Psoas muscle (tissue), 8 donors: ENCODE data around the gene CASZ1. TPM values are rescaled to one million over a fixed set of nuclear protein-coding genes. Genes with fewer than 3 reads are reported as not detected.
A peak's percentile ranks its signal among the peaks of the same experiment; 100 is the strongest.

Source experiments
- ATAC-seq, 4 donors: fragments of 200-7000 bp; cut with Tn5 transposase; one replicate each; pipeline ENCODE4 v1.9.1; 2020; ENCODE audit warnings: moderate library complexity in 3 of 4, mild to moderate bottlenecking in 2 of 4
- DNase-seq, 2 donors: peaks; one replicate each; pipeline ENCODE4 v3.0.0-alpha.2; 2020
- H3K27ac ChIP-seq: fragments of 200-600 bp; one replicate; pipeline ENCODE4 v1.8.0; 2022
- H3K27me3 ChIP-seq, 3 donors: fragments of 200-600 bp in 1 of 3; one replicate each; pipeline versions ENCODE4 v1.6.1 to v1.8.0; 2013 to 2022; ENCODE audit warnings: low read length in 2 of 3, mild to moderate bottlenecking in 2 of 3, moderate library complexity in 1 of 3; ENCODE audit not compliant: insufficient read depth in 3 of 3
- H3K36me3 ChIP-seq, 2 donors: fragments of 200-600 bp in 1 of 2; one replicate each; pipeline versions ENCODE4 v1.6.1 to v1.8.0; 2013 to 2022; ENCODE audit warnings: low read depth in 1 of 2, mild to moderate bottlenecking in 1 of 2, moderate library complexity in 1 of 2; ENCODE audit not compliant: insufficient read depth in 1 of 2
- H3K4me1 ChIP-seq: fragments of 200-600 bp; one replicate; pipeline ENCODE4 v1.8.0; 2022
- H3K4me3 ChIP-seq: fragments of 200-600 bp; one replicate; pipeline ENCODE4 v1.8.0; 2022; ENCODE audit warnings: mild to moderate bottlenecking
- H3K9me3 ChIP-seq: fragments of 200-600 bp; one replicate; pipeline ENCODE4 v1.8.0; 2022
- CTCF ChIP-seq: fragments of 200-600 bp; IDR thresholded peaks from one replicate; pipeline ENCODE4 v1.8.0; 2022; ENCODE audit warnings: antibody characterized with exemption
- WGBS, 3 donors: extraction: QIAGEN DNeasy Blood & Tissue Kit; methylation state at CpG; one replicate each; pipeline versions ENCODE4 v1.1.6 to v1.1.7; 2013; 5-methylcytosine and 5-hydroxymethylcytosine counted together
- intact Hi-C, 2 donors: fragments of 100-400 bp; cut with DNase I; formaldehyde crosslinking; loops; one replicate each; pipeline versions ENCODE4 v1.11.0 to v1.14.2; 2022
- polyA plus RNA-seq, 3 donors: library from polyadenylated mRNA; stranded (reverse); fragments of 200-250 nt; gene quantifications; one replicate each; pipeline ENCODE4 v1.2.3, GENCODE V29; 2013
- total RNA-seq, 4 donors: library from RNA; stranded (reverse); fragmentation: NEBNext Ultra II Directional in 2 of 4; extraction: Animal tissue kit (Norgen Biotek cat#: 25700) in 2 of 4; gene quantifications; one replicate each; pipeline versions ENCODE4 v1.2.1 to v1.2.4, GENCODE V29; 2021 to 2023
- donor health status: healthy with polysubstance abuse.
- donor health status: DM: no; HTN: no; CAD: no; lungs with moderate emphysema.
- donor health status: Bipolar disorder and iron deficiency.
- donor health status: healthy.
- donor health status: DM: yes; HTN: yes; CAD: no.
- donor health status: DM: no; HTN: no; CAD: no.
- donor health status: DM: no; HTN: no; CAD: no.
- donor health status: DM: yes; HTN: yes; CAD: no.

Gene CASZ1
- total and polyA plus RNA-seq, 7 donors: 2.6 to 83.3 (median 53.1) TPM

- Histone ChIP-seq H3K27ac (no peak overlapping the region), H3K9me3 (no peaks in the 10 kb centered on the region), H3K27me3 (no peaks in the 10 kb centered on the region), H3K4me1 (peaks cover 5% of the 10 kb centered on the region), H3K36me3 (no peaks in the 10 kb centered on the region), H3K4me3 (no peak overlapping the region)
- ATAC-seq (no peak), DNase-seq (no peak)
- no peak for TF ChIP-seq CTCF
- intact Hi-C loops: no loop called here
- 58 to 74% (median 66%) methylated on average over 5 of the region's 5 CpGs for WGBS, 3 donors
These were observed 204.1 kb downstream of the CASZ1 start for GRCh38 chr1:10592373-10592772.

GRCh38 chr1:10591010-10591409 is 205.4 kb downstream of the CASZ1 start:
- intact Hi-C loops: no loop called here
- TF ChIP-seq CTCF: no peak

GRCh38 chr1:10589074-10589473 is 207.4 kb downstream of the CASZ1 start:
- intact Hi-C loops: loop anchor here in 1 of 2 donors (5.0 kb wide), 1 partner anchor 42 kb away; no protein-coding TSS in a partner anchor
- DNase-seq: no peak
- Histone ChIP-seq H3K36me3 (no peaks in the 10 kb centered on the region), H3K4me3 (no peak overlapping the region), H3K27ac (no peak overlapping the region), H3K9me3 (no peaks in the 10 kb centered on the region), H3K4me1 (peaks cover 5% of the 10 kb centered on the region), H3K27me3 (no peaks in the 10 kb centered on the region)
- ATAC-seq: peak; percentile 91 to 97 (median 94)
- TF ChIP-seq CTCF: no peak
- 31 to 64% (median 54%) methylated on average over 5 of the region's 5 CpGs for WGBS, 3 donors

More at GRCh38 chr1:10591010-10591409, 205.4 kb downstream of the CASZ1 start:
- Histone ChIP-seq H3K4me3 (no peak overlapping the region), H3K9me3 (no peaks in the 10 kb centered on the region), H3K27me3 (no peaks in the 10 kb centered on the region), H3K27ac (no peak overlapping the region), H3K4me1 (peaks cover 5% of the 10 kb centered on the region), H3K36me3 (no peaks in the 10 kb centered on the region)
- ATAC-seq: no peak
- no peak for DNase-seq
- WGBS, 3 donors: 64 to 71% (median 71%) methylated on average over 4 of the region's 4 CpGs

- intact Hi-C loops: loop anchor here in 1 of 2 donors (5.0 kb wide), 1 partner anchor 41 kb away; no protein-coding TSS in a partner anchor
- TF ChIP-seq CTCF: no peak
- no peaks in the 10 kb centered on the region for H3K36me3 ChIP-seq
- no peaks in the 10 kb centered on the region for H3K9me3 ChIP-seq
- ATAC-seq (no peak), DNase-seq (no peak)
- no peak overlapping the region for H3K27ac ChIP-seq
- H3K27me3 ChIP-seq: no peaks in the 10 kb centered on the region
- WGBS, 3 donors: 85 to 95% (median 89%) methylated on average over 5 of the region's 5 CpGs
- H3K4me3 ChIP-seq: no peak overlapping the region
- H3K4me1 ChIP-seq: peaks cover 5% of the 10 kb centered on the region
These were observed 207.8 kb downstream of the CASZ1 start for GRCh38 chr1:10588640-10589039.

Other genes with a start within 250 kb of the CASZ1 start
- 100 to 1,000 TPM in 2 of 4 donors, 10 to 100 TPM in 2; 91.8 to 132 (median 103) TPM for gene TARDBP, start 216.0 kb upstream of the CASZ1 start, total RNA-seq
- gene TARDBP, start 216.0 kb upstream of the CASZ1 start, polyA plus RNA-seq: 100 to 1,000 TPM; 183 to 387 (median 258) TPM